Raji (cell line): ENCODE data around the gene KCNK3.

Experiments used
- POLR2A ChIP-seq: IDR thresholded peaks from 2 replicates; pipeline ENCODE4 v1.6.1; 2011; ENCODE audit warnings: low read depth, low read length, control low read depth; ENCODE audit not compliant: insufficient read depth

The KCNK3 gene

DNA sequence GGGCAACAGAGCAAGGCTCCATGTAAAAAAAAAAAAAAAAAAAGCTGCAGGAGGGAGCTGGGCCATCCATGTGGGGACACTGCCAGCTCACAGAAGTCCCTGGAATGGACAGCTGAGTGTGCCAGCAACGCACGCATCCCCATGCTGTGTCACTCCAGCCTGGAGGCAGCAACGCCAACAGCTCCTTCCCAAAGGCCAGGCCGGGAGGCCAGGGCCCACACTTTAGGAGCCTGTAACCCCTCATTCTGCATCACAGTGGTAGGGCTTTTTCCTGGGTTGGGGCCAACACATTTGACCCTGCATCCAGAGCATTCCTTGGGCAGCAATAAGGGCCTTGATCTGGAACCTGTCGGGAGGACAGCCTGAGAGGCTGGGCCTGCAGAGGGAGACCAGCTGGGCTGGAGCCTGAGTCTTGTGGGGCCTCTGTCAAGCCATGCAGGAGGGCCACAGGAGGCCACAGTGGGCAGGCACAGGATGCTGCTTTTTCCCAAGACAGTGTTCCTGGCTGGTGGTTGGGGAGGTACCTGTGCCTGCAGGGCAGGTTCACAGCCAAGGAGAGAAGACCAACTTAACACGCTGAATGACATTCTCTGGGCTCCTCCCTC, 16.8 kb upstream of the KCNK3 start:
- no peak for TF ChIP-seq POLR2A

DNA sequence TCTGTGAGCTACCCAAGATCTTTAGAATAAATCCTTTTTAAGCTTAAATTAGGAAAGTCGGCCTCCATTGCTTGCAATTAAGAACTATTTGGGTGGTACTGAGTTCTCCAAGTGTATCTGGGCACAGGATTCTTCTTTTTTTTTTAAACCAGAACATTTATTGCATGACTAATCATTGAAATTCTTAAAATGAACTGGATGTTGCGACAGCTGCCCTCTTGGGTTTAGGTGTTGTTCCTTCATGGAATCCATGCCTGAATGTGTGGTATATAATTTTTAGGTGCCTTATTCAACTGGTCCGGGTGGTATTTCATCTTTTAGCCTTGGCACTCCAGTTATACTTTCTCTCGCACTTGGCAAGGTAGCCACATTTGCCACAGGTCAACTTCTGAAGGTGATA, 14.5 kb upstream of the KCNK3 start:
- no peak for TF ChIP-seq POLR2A

DNA sequence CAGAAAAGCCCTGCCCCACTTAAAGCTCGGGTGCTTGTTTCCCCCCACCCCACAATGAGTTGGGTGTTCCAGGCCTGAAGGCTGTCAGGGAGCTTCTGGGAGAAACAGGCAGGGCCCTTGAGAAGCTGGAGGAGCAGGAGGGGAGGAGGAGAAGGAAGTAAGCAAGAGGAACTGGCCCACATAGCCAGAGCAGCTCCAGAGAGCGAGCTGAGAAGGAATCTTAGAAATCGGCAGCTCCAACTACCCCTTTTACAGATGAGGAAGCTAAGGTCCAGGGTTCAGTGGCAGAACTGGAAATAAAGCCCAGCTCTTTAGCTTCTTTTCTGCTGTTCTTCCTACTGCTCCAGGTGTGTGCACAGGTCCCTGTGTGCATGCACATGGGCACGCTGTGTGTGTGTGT, 12.7 kb upstream of the KCNK3 start:
- no peak for TF ChIP-seq POLR2A

DNA sequence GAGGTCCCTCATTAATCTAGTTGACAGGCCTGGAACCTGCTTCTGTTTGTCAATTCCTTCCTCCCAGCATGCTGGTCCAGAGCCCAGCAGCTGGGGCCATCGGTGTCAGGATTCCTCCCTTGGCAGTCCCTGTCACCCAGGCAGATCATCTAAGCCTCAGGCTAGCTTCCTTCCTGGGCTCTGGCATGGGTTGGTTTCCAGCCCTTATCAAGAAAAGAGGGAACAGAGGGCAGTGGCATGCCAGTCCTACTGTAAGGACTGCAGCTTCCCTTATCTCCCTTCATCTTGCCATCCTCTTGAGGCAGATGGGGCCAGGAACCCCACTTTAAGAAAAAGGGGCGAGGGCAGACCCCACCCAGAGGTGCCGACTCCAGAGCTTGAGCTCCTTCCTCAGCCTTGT, 10.9 kb upstream of the KCNK3 start:
- no peak for TF ChIP-seq POLR2A

DNA sequence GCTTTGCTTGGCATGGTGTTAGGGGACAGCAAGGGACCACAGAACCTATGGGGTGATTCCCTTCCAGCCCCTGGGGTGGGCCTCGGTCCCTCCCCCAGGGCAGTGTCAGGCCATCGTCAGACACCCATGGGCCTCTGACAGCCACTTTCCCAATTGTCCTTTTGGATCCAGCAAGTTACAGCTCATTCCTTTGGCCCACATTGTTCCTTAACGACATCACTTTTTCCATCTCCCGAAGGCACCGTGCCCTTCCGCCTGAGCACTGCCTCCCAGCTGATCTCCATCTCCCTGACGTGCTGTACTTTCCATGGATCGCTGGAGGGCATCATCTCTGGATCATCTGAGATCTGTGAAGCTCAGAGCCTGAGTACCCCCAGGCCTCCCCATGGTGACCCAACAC, 10.4 kb upstream of the KCNK3 start:
- no peak for TF ChIP-seq POLR2A

DNA sequence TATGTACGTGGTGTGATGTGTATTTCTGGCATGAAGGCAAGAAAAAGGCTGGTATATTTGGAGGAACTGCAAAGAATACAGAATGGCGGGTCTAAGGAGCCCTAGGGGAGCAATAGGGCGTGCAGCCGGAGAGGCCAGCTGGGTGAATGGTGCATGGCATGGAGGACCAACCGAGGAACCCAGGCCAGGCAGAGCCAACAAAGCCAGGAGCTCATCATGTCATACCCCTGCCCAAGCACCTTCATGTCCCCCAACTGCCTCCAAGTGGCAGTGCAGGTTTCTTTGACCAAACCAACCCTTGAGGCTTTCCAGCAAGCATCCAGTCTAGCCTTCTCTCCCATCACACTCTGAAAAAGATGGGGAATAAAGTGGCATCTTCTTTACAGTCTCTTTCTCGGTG, 8.9 kb upstream of the KCNK3 start:
- TF ChIP-seq POLR2A, result no peak

DNA sequence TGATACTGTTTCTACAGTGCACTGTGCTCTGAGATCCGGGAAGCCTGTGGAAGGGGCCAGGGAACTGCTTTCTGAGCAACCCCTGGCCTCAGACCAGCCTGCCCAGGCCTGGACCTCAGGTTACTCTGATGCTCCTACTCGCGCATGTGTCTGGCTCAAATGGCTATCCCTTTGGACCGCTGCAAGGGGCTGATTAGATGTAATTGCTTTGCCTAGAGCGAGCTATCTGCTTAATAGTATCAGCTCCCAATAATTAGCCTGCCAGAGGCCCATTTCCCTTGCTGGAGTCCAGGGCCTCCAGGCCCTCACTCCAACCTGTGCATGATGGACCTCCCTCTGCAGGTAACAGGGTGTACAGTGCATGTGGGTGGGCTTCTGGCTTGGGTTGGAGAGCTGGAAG, 7.2 kb upstream of the KCNK3 start:
- no peak for TF ChIP-seq POLR2A

DNA sequence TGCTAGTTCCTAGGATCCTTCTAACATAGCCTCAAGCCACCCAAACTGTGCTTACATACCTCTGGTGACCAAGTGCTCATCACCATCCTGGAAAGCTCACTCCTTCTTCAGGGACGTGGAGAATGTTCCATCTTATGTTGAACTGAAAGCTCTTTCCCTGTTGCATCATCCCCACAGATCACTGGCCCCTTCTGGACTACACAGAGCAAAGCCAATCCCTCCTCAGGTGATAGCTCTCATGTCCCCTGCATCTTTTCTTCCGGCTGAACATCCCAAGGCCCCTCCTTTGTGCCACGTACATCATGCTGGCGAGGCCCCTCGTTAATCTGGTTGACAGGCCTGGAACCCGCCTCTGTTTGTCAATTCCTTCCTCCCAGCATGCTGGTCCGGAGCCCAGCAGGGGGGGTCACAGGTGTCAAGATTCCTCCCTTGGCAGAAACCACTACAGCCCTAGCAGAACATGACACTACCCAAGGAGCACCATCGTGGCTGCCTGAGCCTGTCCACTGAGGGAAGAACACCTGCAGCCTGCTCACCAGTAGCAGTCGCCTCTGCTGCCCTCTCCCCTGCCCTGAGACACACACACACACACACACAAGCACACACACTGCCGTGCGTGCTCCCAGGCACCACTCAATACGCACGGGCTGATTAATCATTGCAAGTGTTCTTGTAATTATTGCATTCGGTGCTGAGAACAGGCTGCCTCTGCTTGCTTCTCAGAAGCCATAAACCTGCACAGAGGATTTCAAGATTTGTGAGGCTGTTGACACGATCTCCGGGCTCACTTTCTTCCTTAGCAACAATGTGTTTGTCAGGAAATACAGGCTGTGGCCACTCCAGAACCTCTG, 6.3 kb upstream of the KCNK3 start:
- TF ChIP-seq POLR2A, result no peak

DNA sequence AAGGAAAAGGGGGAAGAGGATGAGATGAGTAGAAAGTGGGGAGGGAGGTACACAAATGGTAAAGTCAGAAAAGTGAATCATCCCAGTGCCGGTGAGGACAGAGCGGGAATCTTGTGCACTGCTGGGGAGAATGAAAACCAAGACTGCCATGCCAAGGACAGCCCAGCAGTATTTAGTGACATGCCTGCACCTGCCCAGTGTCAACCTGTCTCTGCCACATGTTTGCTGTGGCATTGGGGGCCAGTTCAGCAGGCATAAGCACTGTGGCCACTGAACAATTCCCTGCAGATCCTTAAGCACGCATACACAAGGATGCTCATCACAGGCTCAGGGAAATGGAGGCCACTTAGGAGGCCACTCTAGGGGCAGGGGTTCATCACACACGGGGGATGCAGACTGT, 5.2 kb upstream of the KCNK3 start:
- no peak for TF ChIP-seq POLR2A

DNA sequence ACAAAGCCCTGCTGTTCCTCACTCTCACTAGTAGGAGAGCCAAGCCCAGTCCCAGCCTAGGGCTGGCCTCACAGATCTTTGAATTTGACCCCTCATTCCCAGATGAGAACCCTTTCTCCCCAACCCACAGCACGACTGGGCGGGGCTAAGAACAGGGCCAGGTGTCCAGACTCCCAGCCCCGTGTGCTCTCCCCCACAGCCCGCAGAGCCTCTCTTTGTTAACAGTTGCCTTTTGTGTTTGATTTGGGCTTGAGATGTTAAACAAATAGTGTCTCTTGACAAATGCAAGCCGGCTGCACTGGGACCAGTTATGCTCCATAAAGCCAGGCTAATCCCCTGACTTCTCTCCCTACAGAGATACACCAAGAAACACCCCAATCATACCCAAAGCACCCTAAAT, 4.7 kb upstream of the KCNK3 start:
- TF ChIP-seq POLR2A, result no peak

DNA sequence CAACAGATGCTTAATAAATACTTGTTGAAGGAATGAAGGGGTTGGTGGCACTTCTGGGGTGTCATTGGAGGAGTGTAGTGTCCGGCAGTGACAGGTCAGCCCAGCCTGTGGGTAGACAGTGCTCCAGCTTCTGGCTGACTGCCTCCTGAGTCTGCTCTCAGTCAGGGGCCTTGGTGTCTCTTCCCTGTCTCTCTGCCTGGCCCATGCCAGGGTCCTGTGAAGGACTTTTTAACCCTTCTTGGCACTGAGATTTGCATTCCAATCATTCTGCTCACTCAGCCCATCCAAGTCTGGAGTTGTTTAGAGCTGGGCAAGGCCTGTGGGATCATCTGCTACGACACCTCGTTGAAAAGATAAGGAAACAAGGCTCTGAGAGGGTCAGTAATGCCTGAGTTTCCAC, 1.4 kb upstream of the KCNK3 start:
- TF ChIP-seq POLR2A, result no peak

DNA sequence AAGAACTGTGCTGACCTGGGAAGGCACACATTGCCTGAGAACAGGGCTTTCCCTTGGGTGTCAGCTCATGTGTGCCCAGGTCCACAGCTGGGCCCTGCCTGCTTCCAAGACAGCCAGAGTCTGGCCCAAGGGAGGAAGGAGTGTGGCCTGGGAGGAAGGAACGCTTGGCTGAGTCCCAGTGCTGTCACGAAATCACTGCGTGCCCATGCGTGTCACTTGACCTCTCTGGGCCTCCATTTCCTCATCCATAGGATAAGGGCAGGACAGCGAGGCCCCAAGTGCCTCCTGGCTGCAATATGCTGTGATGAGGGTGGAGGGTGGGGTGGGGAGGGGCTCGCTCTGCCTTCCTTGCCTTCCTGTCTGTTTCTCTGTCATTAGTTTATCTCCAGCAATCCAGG, 642 bp upstream of the KCNK3 start:
- no peak for TF ChIP-seq POLR2A

DNA sequence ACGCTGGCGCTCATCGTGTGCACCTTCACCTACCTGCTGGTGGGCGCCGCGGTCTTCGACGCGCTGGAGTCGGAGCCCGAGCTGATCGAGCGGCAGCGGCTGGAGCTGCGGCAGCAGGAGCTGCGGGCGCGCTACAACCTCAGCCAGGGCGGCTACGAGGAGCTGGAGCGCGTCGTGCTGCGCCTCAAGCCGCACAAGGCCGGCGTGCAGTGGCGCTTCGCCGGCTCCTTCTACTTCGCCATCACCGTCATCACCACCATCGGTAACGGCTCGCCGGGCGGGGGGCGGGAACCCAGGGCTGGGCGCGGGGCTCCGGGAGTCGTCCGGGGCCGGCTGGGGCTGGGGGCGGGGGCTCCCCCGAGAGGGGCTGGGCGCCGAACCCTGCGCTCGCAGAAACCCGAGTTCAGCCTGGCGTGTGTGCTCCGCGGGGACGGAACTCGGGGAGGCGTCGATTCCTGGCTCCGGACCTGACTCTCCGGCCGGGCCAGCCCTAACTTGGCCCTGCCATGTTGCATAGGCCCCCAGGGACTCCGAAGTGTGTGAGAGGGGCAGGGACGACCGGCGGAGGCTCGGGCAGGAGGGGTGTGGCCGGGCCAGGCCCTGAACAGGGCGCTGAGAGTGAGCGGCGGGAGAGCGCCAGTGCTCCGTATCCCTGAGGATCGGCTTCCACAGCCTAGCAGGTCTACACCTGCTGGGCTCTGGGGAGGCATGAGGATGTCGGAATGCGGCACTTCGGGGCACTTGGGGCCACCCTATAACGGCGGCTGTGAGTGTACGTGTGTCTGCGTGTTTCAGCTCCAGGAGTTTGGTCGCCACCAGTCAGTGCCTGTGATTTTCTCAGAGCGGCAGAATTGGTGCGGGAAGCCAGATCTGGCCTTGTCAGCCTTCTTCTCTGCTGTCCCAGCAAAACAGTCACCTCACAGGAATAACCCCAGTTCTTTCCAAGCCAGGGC, 651 bp downstream of the KCNK3 start:
- TF ChIP-seq POLR2A, result no peak

DNA sequence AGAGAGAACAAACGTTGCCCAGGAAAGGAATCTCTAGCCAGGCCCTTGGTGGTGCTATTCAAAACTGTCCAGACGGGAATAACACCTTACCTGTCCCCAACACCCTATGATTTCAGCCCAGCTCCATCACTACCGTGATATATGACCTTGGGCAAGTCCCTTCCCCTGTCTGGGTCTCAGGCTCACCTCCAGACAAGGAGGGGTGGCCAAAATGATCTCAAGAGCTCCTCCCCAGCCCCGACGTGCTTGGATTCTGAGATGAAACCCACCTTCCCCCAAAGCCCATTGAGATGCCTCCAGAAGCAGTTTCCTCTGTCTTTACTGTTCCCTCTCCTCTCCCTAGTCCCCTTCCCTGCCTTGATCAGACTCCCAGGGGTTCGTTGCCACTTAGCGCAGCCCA, 1.5 kb downstream of the KCNK3 start:
- TF ChIP-seq POLR2A, result no peak

DNA sequence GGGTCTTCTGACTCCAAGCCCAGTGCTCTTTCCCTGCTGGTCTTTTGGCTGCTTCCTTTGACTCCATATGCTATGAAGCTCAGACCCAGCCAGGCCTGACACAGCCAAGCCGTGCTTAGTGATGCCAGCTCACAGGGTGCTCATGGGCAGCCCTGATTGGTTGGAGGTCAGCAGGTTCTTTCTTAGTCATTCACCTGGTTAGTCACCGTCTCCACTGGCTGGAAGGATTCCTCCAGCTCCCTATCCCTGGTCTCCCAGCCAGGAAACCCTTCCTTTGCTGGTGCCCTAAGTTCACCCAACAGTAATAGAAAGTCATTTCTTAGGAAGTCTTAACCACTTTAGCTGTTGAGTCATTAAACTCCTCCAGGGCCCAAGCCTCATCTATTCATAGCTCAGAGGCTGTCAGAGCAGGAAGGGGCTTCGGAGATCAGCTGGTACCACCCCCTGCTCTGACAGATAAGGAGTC, 3.9 kb downstream of the KCNK3 start:
- no peak for TF ChIP-seq POLR2A

DNA sequence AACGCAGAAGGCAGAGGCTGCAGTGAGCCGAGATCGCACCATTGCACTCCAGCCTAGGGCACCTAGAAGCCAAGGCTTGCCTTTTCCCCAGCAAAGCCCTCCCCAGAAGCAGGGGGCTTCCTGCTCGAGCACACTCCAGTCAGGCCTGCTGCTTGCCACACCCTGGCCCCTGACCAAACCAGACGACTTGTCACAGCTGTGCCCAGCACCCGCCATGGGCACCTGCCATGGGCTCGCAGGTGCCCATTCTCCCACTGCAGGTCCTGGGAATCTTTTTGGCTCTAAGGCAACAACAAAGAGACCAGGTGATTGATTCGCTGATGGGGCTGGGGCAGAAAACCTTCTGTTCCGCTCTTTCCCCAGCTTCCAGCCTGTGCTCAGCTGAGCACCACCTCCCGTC, 4.9 kb downstream of the KCNK3 start:
- no peak for TF ChIP-seq POLR2A

DNA sequence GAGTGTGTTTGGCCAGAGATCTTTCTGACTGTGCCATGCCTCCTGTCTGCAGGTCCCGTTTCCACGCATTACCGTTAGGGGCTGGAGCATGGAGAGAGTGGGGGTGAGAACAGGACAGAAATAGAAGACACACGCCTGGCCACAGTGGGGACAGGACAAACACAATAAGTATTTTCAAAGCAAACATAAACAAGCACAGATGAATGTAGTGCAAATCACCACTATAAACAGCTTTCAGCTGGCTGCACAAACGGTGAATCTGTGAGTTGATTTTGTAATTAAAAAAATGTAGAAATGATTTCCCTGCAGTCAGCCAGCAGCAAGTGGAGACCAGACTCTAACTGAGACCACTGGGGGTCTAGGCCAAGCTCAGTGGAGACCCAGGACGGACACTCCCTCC, 6.8 kb downstream of the KCNK3 start:
- no peak for TF ChIP-seq POLR2A
